Osteoblast (primary cell): ENCODE measurements around the gene ALOX5AP. TPM values are rescaled to one million over a fixed set of nuclear protein-coding genes. Genes with fewer than 3 reads are reported as not detected.

ENCODE experiments used
- DNase-seq: peaks from one replicate; pipeline ENCODE4 v3.0.0; 2011; ENCODE audit warnings: low spot score, mixed read lengths; ENCODE audit not compliant: insufficient read length; ENCODE audit errors: missing footprints
- H2AFZ ChIP-seq: 2 replicates; pipeline ENCODE4 v1.6.0; 2011; ENCODE audit warnings: mild to moderate bottlenecking, low read length
- H3K27ac ChIP-seq: 2 replicates; pipeline ENCODE4 v1.5.1; 2011; ENCODE audit warnings: mild to moderate bottlenecking, low read depth, low read length, moderate library complexity
- H3K27me3 ChIP-seq: 2 replicates; pipeline ENCODE4 v1.6.0; 2012; ENCODE audit warnings: mild to moderate bottlenecking, control low read depth, inconsistent platforms, low read length, moderate library complexity; ENCODE audit not compliant: insufficient read depth
- H3K36me3 ChIP-seq: 2 replicates; pipeline ENCODE4 v1.5.1; 2011; ENCODE audit warnings: mild to moderate bottlenecking, low read length, control low read depth, moderate library complexity; ENCODE audit not compliant: insufficient read depth
- H3K4me1 ChIP-seq: 2 replicates; pipeline ENCODE4 v1.5.1; 2011; ENCODE audit warnings: mild to moderate bottlenecking, low read length, control low read depth, moderate library complexity; ENCODE audit not compliant: insufficient read depth
- H3K4me2 ChIP-seq: 2 replicates; pipeline ENCODE4 v1.6.0; 2011; ENCODE audit warnings: mild to moderate bottlenecking, low read length; ENCODE audit not compliant: insufficient read depth
- H3K4me3 ChIP-seq: fragments of 200-600 bp; sonication (generic); 3 replicates; pipeline ENCODE4 v1.5.1; 2012; ENCODE audit warnings: mild to moderate bottlenecking, low read length, inconsistent platforms; ENCODE audit not compliant: insufficient read depth
- H3K79me2 ChIP-seq: 2 replicates; pipeline ENCODE4 v1.6.0; 2012; ENCODE audit warnings: mild to moderate bottlenecking, low read length, control low read depth, inconsistent platforms; ENCODE audit not compliant: insufficient read depth
- H3K9me3 ChIP-seq: 2 replicates; pipeline ENCODE4 v1.5.1; 2011; ENCODE audit warnings: low read depth, low read length, control low read depth
- H4K20me1 ChIP-seq: 2 replicates; pipeline ENCODE4 v1.6.0; 2012; ENCODE audit warnings: mild to moderate bottlenecking, low read length, control low read depth; ENCODE audit not compliant: insufficient read depth
- total RNA-seq: library from RNA; depleted of rRNA; stranded (reverse); fragments of >200 nt; gene quantifications from 2 replicates; pipeline ENCODE4 v1.2.3, GENCODE V29; 2012
- TF ChIP-seq, protein P1 (sequence below): IDR thresholded peaks from 2 replicates; pipeline ENCODE4 v1.5.1; 2011; ENCODE audit warnings: mild to moderate bottlenecking, low read depth, low read length, moderate library complexity; ENCODE audit errors: extremely low read depth

Gene ALOX5AP
- total RNA-seq, 1 donor, result not detected

DNA sequence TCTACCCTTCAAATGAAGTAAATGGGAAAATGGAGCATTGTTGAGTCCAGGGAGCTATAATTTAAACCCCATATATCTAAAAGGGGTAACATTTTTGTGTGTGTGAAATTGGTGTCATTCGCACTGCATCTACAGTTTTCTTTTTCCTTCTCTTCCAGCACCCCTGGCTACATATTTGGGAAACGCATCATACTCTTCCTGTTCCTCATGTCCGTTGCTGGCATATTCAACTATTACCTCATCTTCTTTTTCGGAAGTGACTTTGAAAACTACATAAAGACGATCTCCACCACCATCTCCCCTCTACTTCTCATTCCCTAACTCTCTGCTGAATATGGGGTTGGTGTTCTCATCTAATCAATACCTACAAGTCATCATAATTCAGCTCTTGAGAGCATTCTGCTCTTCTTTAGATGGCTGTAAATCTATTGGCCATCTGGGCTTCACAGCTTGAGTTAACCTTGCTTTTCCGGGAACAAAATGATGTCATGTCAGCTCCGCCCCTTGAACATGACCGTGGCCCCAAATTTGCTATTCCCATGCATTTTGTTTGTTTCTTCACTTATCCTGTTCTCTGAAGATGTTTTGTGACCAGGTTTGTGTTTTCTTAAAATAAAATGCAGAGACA, 28.6 kb downstream of the ALOX5AP start:
- H3K27ac ChIP-seq, result no peak overlapping the region
- H3K27me3 ChIP-seq, result no peaks in the 10 kb centered on the region
- H3K4me2 ChIP-seq, result no peak overlapping the region
- no peak overlapping the region for H2AFZ ChIP-seq
- no peak overlapping the region for H3K4me3 ChIP-seq
- H3K79me2 ChIP-seq, result no peaks in the 10 kb centered on the region
- no peak for DNase-seq
- H4K20me1 ChIP-seq, result no peaks in the 10 kb centered on the region
- H3K4me1 ChIP-seq, result peaks cover 4% of the 10 kb centered on the region
- H3K36me3 ChIP-seq, result no peaks in the 10 kb centered on the region
- TF ChIP-seq, protein P1, sequence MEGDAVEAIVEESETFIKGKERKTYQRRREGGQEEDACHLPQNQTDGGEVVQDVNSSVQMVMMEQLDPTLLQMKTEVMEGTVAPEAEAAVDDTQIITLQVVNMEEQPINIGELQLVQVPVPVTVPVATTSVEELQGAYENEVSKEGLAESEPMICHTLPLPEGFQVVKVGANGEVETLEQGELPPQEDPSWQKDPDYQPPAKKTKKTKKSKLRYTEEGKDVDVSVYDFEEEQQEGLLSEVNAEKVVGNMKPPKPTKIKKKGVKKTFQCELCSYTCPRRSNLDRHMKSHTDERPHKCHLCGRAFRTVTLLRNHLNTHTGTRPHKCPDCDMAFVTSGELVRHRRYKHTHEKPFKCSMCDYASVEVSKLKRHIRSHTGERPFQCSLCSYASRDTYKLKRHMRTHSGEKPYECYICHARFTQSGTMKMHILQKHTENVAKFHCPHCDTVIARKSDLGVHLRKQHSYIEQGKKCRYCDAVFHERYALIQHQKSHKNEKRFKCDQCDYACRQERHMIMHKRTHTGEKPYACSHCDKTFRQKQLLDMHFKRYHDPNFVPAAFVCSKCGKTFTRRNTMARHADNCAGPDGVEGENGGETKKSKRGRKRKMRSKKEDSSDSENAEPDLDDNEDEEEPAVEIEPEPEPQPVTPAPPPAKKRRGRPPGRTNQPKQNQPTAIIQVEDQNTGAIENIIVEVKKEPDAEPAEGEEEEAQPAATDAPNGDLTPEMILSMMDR, result no peak
- no peaks in the 10 kb centered on the region for H3K9me3 ChIP-seq

- H3K9me3 ChIP-seq, result no peaks in the 10 kb centered on the region
- no peak overlapping the region for H2AFZ ChIP-seq
- TF ChIP-seq, protein P1, result no peak
- H4K20me1 ChIP-seq, result no peaks in the 10 kb centered on the region
- H3K27ac ChIP-seq, result no peak overlapping the region
- H3K4me2 ChIP-seq, result no peak overlapping the region
- H3K27me3 ChIP-seq, result no peaks in the 10 kb centered on the region
- H3K79me2 ChIP-seq, result no peaks in the 10 kb centered on the region
- H3K4me1 ChIP-seq, result peaks cover 4% of the 10 kb centered on the region
- DNase-seq, result no peak
- no peak overlapping the region for H3K4me3 ChIP-seq
- no peaks in the 10 kb centered on the region for H3K36me3 ChIP-seq
Measured at GRCh38 chr13:30766231-30766630, 30.9 kb downstream of the ALOX5AP start.

- no peaks in the 10 kb centered on the region for H3K4me1 ChIP-seq
- no peaks in the 10 kb centered on the region for H3K27me3 ChIP-seq
- no peaks in the 10 kb centered on the region for H3K36me3 ChIP-seq
- H3K9me3 ChIP-seq, result no peaks in the 10 kb centered on the region
- H2AFZ ChIP-seq, result no peak overlapping the region
- H3K4me2 ChIP-seq, result no peak overlapping the region
- no peak overlapping the region for H3K27ac ChIP-seq
- TF ChIP-seq, protein P1, result no peak
- H3K4me3 ChIP-seq, result no peak overlapping the region
- no peak for DNase-seq
- H4K20me1 ChIP-seq, result no peaks in the 10 kb centered on the region
- no peaks in the 10 kb centered on the region for H3K79me2 ChIP-seq
Measured at GRCh38 chr13:30770929-30771328, 35.6 kb downstream of the ALOX5AP start.

GRCh38 chr13:30773561-30773960, 38.2 kb downstream of the ALOX5AP start:
- Histone ChIP-seq H3K79me2 (no peaks in the 10 kb centered on the region), H3K4me1 (no peaks in the 10 kb centered on the region), H3K9me3 (no peaks in the 10 kb centered on the region), H2AFZ (no peak overlapping the region), H3K36me3 (no peaks in the 10 kb centered on the region), H3K27me3 (peaks cover 10% of the 10 kb centered on the region), H3K4me2 (no peak overlapping the region), H3K4me3 (no peak overlapping the region), H4K20me1 (no peaks in the 10 kb centered on the region), H3K27ac (no peak overlapping the region)
- DNase-seq, result no peak
- TF ChIP-seq, protein P1, result no peak
